ENCODE results near the gene AMOTL2.

AMOTL2 gene

DNA sequence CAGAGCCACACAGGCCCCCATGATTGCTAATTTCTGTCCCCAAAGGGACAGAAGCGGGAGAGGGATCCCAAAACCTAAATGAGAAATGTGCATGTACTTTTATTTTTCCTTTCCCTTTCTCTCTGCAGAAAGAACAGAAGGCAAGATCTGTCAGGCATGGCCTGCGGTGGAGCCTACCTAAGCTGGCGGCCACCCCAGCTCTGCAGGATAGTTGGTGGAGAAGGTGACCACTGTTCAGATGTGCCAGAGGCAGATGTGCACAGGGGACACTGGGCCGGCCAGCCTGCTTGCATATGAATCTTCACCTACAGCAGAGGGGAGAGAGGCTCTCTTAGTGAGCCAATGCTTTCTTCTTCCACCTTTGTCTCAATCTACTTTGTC lies 2.1 kb upstream of the AMOTL2 start:
- TF ChIP-seq, protein P1, sequence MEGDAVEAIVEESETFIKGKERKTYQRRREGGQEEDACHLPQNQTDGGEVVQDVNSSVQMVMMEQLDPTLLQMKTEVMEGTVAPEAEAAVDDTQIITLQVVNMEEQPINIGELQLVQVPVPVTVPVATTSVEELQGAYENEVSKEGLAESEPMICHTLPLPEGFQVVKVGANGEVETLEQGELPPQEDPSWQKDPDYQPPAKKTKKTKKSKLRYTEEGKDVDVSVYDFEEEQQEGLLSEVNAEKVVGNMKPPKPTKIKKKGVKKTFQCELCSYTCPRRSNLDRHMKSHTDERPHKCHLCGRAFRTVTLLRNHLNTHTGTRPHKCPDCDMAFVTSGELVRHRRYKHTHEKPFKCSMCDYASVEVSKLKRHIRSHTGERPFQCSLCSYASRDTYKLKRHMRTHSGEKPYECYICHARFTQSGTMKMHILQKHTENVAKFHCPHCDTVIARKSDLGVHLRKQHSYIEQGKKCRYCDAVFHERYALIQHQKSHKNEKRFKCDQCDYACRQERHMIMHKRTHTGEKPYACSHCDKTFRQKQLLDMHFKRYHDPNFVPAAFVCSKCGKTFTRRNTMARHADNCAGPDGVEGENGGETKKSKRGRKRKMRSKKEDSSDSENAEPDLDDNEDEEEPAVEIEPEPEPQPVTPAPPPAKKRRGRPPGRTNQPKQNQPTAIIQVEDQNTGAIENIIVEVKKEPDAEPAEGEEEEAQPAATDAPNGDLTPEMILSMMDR (IDR thresholded peaks at IDR 0.05; ENCODE audit: borderline replicate concordance, insufficient read depth, low read depth, low read length) = no peak

DNA sequence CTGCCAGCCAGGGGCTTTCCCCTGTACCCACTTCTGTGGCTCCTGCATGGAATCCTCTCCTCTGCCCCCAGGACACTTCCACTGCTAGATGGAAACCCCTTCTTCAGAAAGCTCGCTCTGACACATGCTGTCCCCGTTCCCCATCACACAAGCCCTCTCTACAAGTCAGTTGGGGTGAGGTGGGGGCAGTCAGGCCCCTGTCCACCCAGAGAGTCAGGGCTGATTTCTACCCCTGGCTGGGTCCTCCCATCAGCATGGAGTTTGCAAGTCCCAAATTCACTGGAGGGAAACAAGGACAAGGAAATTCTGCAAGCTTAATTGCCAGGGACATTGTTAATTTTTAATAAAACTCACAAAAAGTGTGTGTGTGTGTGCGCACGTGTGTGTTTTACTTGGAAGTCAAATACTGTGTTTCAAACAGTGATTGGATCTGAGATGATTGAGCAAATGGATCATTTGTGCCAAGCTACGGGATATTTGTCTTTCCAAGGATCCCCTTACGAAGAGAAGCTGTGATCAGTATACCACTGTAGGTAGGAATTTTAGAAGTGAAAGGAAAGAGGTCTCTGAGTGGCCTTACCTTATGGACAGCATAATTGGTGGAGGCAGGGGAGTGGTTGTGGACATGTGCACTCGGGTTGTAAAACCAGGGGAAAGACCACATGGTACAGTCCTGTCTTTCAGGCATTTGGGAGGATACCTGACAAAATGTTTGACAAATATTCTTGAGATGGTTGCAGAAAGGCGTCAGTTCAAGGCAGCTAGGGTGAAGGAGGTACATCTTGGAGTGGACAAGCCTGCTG lies 1.5 kb upstream of the AMOTL2 start:
- no peak overlapping the region for H3K4me3 ChIP-seq (ENCODE audit: low read depth, low read length)
- TF ChIP-seq, protein P1 (IDR thresholded peaks at IDR 0.05; ENCODE audit: borderline replicate concordance, insufficient read depth, low read depth, low read length) = no peak

More for the DNA sequence above, 2.1 kb upstream of the AMOTL2 start:
- no peak overlapping the region for H3K4me3 ChIP-seq (ENCODE audit: low read depth, low read length)

DNA sequence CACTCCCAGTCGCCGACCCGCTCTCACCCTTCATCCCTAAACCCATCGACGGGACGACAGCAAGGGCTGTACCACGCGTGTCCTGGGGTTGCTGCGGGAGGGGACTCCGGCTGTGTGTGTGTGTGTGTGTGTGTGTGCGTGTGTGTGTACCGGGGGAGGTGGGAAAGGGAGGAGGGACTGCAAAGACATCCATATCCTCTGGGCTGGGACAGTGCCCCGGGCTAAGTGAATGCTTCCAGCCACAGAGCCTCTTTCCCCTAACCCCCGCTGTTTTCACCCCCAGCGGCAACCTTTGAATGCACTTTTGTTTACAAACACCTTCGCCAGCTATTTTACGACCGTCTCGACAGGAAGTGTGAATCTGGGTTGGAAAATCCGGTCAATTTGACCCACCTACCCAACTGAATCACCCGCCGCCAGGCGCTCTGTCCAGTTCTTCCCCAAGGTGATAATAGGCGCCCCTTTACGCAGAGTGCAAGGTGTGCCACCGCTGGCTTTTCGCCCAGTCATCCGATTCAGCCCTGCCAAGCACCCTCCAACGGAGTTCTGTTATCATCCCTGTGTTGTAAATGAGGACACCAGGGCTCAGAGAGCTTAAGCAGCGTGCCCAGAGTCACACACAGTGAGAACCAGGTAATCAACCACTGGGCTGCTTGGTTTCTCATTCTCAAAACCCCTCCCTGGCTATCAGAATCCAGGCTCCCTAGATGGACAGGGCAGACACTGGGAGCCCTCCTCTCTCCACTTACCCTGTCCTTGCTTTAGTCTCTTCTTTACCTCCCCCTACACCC lies 739 bp upstream of the AMOTL2 start:
- TF ChIP-seq, protein P1 (IDR thresholded peaks at IDR 0.05; ENCODE audit: borderline replicate concordance, insufficient read depth, low read depth, low read length) = no peak
- no peak overlapping the region for H3K4me3 ChIP-seq (ENCODE audit: low read depth, low read length)

- TF ChIP-seq, protein P1 (IDR thresholded peaks at IDR 0.05; ENCODE audit: borderline replicate concordance, insufficient read depth, low read depth, low read length) = no peak
- no peak overlapping the region for H3K4me3 ChIP-seq (ENCODE audit: low read depth, low read length)
Measured at GRCh38 chr3:134373271-134374104, 759 bp downstream of the AMOTL2 start.

DNA sequence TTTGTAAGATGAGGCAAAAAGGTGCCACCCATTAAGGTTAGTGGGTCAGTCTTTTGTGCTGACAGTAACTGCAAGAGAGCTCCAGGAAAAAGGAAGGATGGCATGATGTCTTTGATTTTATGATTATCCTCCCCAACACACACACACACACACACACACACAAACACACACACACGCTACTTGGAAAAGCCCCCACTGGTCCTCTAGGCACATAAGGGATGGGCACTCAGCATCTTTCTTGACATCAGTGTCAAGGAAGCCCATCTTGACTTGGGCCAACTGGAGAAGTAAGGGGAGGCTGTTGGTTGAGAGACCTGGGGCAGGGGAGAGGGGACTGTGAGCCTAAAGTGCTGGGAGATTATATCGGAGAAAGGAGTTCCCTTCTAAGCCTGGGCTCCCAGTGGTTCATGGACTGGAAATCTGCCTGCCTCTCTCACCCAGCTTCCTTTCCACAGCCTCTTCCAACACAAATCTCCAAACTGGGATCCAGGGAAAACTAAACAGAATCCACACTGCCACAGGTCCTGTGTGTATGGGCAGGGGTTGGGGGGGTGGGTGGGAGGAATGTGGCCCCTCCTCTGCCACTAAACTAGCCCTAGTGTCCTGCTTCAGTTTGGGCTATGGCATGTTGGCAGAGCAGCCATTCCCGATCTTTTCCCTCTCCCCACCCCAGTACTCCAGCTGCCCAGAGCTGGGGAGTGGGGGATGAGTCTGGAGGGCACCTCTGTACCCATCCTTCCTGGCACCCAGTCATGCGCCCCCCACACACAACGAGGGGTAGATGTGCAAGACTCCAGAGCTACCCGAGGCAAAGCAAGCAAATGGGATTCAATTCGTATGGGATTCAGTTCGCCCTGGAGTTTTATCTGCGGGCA lies 1.6 kb downstream of the AMOTL2 start:
- no peak overlapping the region for H3K4me3 ChIP-seq (ENCODE audit: low read depth, low read length)
- TF ChIP-seq, protein P1 (IDR thresholded peaks at IDR 0.05; ENCODE audit: borderline replicate concordance, insufficient read depth, low read depth, low read length) = no peak
